Erythroblast (primary cell): ENCODE results near the gene JAG1.
"Not testable (repeated sequence)": the region's sequence is repeated elsewhere in the genome, so short reads cannot be mapped to it uniquely, and the experiment has no call there.

Experiments used
- DNase-seq, 2 experiments: peaks; one replicate each; lab custom pipeline; 2025; lab: John Stamatoyannopoulos, UW
- GATA1 ChIP-seq: IDR thresholded peaks from 2 replicates; pipeline ENCODE4 v1.6.1; 2011; ENCODE audit warnings: low read depth, mild to moderate bottlenecking, control low read depth, low read length, moderate library complexity
- POLR2A ChIP-seq: IDR thresholded peaks from 2 replicates; pipeline ENCODE4 v1.6.1; 2011; ENCODE audit warnings: mild to moderate bottlenecking, low read length

Gene JAG1

DNA sequence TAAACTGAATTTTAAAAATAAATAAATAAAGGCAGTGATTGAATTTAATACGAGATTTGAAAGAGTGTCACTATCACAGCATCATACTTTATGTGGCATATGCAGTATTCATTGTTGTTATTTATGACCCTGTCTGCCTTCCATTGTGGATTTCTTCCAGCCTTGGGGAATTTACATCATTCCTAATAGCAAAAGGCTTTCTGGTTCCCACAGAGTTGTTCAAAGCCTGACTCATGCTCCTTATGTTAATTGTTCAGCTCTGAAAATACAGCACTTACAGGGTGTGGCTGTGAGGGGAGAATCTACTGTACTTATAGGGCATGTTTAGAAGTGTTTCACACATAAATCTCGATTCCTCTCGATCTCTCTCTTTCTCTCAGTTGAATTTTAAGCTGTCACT, 54.4 kb downstream of the JAG1 start:
- no peak for DNase-seq
- no peak for TF ChIP-seq GATA1
- TF ChIP-seq POLR2A, result no peak

DNA sequence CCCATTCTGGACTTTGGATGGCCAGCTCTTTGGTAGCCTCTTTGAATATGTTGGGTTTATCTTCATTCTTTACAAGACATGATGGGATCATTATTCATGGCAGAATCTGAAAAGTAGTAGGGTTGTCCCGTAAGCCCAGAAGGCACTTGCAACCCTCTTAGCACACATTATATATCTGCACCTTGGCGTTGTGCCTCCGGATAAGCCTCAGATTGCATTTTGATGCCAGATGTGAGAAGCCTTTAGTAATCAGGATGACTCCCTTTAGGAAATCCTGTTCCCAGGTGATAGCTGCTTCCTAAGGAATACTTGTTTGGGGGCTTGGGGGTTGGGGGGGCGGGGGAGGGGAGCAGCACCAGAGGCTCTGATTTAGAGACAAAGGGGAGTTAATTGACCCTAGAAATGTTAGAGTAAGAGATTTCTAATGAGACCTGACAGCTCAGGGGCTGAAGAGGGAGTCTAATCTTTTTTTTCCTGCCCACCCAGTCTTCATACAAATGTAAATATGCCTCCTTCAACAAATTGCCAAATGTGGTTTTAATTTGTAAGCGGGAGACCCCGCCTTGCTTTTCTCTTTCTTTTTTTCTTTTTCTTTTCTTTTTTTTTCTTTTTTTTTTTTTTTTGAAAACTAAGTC, 55.1 kb downstream of the JAG1 start:
- no peak for DNase-seq
- TF ChIP-seq GATA1, result no peak
- TF ChIP-seq POLR2A, result no peak

GRCh38 chr20:10617549-10618133, 56.2 kb downstream of the JAG1 start:
- not testable (repeated sequence) for DNase-seq

- TF ChIP-seq GATA1, result no peak
- TF ChIP-seq POLR2A, result no peak
- DNase-seq, result no peak
These were observed 57.6 kb downstream of the JAG1 start for GRCh38 chr20:10616212-10616611.

- no peak for TF ChIP-seq POLR2A
- DNase-seq, result no peak
These were observed 59.9 kb downstream of the JAG1 start for GRCh38 chr20:10613911-10614310.

DNA sequence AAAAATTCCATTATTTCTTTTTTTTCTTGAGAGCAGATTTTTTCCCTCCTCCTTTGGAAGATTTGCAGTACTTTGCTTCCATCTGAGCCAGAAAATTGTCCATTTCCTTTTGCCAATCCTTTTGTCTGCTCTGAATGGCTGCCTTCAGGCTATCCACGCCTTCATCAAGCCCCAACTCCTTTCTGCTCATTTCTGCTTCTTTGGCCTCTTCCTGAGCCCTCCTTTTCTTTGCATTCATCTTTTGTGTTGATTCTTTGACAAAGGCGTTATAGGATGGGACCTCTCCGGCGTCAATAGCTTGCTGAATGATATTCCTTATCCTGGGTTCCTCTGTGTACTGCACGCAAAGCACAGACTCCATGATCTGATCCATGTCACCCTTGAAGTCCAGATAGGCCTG, 60.4 kb downstream of the JAG1 start:
- not testable (repeated sequence) for DNase-seq

DNA sequence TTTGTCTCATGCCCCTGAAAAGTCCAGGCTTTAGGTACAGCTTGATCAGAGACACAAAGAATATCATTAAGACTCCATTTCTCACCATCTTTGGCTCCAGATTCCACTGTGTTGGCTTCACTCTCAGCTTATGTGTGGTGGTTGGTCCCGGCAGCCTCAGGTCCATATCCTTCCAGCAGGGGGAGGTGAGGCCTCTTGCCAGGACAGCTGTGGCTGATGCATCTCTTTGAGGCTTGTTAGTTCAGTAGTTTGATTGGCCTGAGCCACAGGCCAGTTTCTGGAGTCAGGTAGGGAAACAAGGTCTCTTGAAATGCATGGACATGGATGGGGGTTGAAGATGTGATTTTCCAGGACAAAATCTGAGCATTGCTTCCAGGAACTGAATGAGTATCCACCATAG, 62.4 kb downstream of the JAG1 start:
- TF ChIP-seq GATA1, result no peak
- no peak for TF ChIP-seq POLR2A
- peak; percentile 22 to 29 for DNase-seq

DNA sequence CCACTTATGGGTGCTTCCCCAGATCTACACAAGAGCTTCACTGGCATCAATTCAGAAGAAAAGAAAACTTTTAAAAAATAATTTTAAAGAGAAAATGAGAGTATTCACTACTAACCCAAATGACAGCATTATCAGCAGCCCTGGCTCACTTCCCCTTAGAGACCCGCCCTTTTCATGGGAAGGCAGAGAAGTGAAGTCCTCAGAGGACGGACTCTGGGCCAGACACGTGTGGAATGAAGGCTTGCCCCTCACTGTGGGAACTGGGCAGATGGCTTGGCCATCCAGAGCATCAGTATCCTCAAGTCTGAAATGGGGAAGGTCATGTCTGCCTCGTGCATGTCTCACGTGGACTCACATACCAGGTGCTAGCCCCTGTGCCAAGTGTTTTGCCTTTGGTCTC, 63.5 kb downstream of the JAG1 start:
- TF ChIP-seq POLR2A (no peak), GATA1 (no peak)
- peak; percentile 12 to 14 for DNase-seq

DNA sequence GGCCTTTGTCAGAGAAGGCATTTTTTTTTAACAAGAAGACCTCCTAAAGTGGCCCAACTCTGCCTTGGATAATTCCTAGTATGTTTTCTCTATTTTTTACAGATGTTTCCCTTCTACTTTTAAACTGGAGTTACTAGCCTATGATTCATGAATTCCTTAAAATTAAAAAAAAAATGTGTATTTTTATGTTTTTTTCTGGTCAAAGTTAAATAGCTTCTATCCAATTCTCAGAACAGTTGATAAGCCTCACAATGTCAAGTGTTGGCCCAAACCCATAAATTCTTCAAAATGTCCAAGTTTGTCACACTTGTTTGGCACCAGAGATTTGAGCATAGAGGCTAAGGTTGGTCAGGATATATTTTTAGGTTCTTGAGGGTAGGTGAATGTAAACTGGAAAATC, 64.0 kb downstream of the JAG1 start:
- no peak for DNase-seq
- TF ChIP-seq POLR2A (no peak), GATA1 (no peak)

- TF ChIP-seq GATA1 (no peak), POLR2A (no peak)
- DNase-seq, result no peak
These were observed 64.5 kb downstream of the JAG1 start for GRCh38 chr20:10609276-10609675.

DNA sequence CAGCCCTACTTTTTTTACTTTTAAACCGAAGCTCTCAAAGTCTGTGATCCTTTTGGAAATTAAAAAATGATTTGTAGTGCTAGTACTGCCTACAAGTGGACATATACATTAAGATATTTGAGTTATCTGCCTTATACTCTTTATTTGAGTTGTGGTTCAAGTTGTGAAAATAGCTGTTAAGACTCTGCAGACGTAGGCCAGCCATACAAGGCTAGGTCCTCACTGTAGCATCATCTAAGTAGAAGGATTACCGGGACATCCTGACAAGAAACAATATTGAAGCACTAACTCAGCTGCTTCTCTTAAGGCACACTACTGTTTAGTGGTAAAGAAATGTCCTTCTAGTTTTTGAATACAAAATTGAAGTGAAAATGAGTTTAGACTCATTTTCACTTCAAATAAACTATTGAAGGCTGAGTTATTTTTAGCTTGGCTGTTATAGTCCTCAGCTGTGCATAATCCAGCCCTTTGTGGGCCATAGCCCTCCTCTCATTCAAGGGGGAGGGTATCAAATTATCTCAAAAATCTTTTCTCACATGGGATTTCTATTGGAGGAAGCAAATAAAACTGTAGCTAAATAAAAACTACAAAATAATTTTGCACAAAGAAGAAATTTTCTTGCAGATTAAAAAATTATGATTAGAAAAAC, 68.1 kb downstream of the JAG1 start:
- TF ChIP-seq GATA1, result no peak
- TF ChIP-seq POLR2A, result no peak
- no peak for DNase-seq

GRCh38 chr20:10604865-10605440, 68.8 kb downstream of the JAG1 start:
- TF ChIP-seq POLR2A, result no peak
- TF ChIP-seq GATA1, result no peak
- DNase-seq, result no peak

- no peak for TF ChIP-seq GATA1
- no peak for TF ChIP-seq POLR2A
- no peak for DNase-seq
These were observed 69.6 kb downstream of the JAG1 start for GRCh38 chr20:10603971-10604864.

DNA sequence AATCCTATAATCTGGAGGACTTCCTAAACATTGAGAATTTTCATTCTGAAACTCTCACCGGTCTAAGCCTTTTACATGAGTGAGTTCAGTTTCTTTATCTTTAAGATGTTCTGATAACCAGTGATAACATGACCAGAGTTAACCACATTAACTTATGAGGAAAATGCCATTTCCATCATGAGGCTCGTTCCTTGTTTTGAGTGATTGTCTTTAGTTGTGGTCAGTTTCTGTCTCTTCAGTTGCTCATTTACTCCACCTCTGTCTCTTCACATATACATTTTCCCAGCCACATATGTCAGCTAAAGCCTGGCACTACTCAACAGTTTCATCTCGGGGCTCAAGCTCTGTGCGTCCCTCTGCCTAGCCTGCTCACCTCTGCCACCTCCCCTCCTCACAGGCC, 70.4 kb downstream of the JAG1 start:
- TF ChIP-seq GATA1 (no peak), POLR2A (no peak)
- no peak for DNase-seq
